SK-N-SH (cell line): ENCODE measurements around the gene INTS11. TPM values are rescaled to one million over a fixed set of nuclear protein-coding genes. Genes with fewer than 3 reads are reported as not detected.

Source experiments
- CTCF ChIA-PET: fragments of 300-600, 350-600 bp; formaldehyde crosslinking; extraction: SDS; loops from one replicate; lab custom pipeline; 2021; lab: Yijun Ruan, JAX
- POLR2A ChIA-PET: fragments of 350-600 bp; sonication (Branson Sonifier 250); formaldehyde crosslinking; extraction: SDS; loops from one replicate; lab custom pipeline; 2020; ENCODE audit warnings: antibody characterized with exemption, inconsistent platforms; lab: Yijun Ruan, JAX
- DNase-seq: peaks from one replicate; pipeline ENCODE4 v3.0.0; 2012
- H2AFZ ChIP-seq: fragments of 200-600 bp; sonication (generic); 2 replicates; pipeline ENCODE4 v1.8.1; 2016; ENCODE audit warnings: antibody characterized with exemption, mild to moderate bottlenecking, low read depth
- H3F3A ChIP-seq: fragments of 200-600 bp; sonication (generic); replicated peaks from 2 replicates; pipeline ENCODE3; 2016; ENCODE audit warnings: antibody characterized with exemption, mild to moderate bottlenecking; ENCODE audit not compliant: insufficient read depth
- H3K27ac ChIP-seq, 2 experiments: fragments of 200-500 bp in 1 of 2; fragments of 200-600 bp in 1 of 2; sonication (Bioruptor generic) in 1 of 2; sonication (generic), shearing (Covaris generic) in 1 of 2; 2 replicates each; pipeline versions ENCODE4 v1.5.1 to v1.6.1; 2014 to 2016; ENCODE audit warnings: low read depth in 2 of 2, inconsistent platforms in 1 of 2, low read length in 1 of 2, mild to moderate bottlenecking in 1 of 2, mixed read lengths in 1 of 2
- H3K27me3 ChIP-seq: fragments of 200-600 bp; sonication (generic), shearing (Covaris generic); 2 replicates; pipeline ENCODE4 v1.6.1; 2016; ENCODE audit warnings: mixed run types; ENCODE audit not compliant: insufficient read depth
- H3K36me3 ChIP-seq, 2 experiments: fragments of 200-500 bp in 1 of 2; fragments of 200-600 bp in 1 of 2; sonication (Bioruptor generic) in 1 of 2; sonication (generic) in 1 of 2; replicated peaks in 1 of 2; 2 replicates each; pipeline versions ENCODE3 to v1.5.1; 2014 to 2016; ENCODE audit warnings: low read length in 1 of 2, mild to moderate bottlenecking in 1 of 2; ENCODE audit not compliant: insufficient read depth in 2 of 2, control insufficient read depth in 1 of 2
- H3K4me1 ChIP-seq, 2 experiments: fragments of 200-500 bp in 1 of 2; fragments of 200-600 bp in 1 of 2; sonication (Bioruptor generic) in 1 of 2; sonication (generic), shearing (Covaris generic) in 1 of 2; 2 replicates each; pipeline versions ENCODE4 v1.5.1 to v1.6.1; 2014 to 2016; ENCODE audit warnings: low read depth in 1 of 2, low read length in 1 of 2, mixed run types in 1 of 2; ENCODE audit not compliant: insufficient read depth in 2 of 2, control insufficient read depth in 1 of 2
- H3K4me2 ChIP-seq: fragments of 200-600 bp; sonication (generic), shearing (Covaris generic); 2 replicates; pipeline ENCODE4 v1.6.1; 2017; ENCODE audit warnings: mixed run types
- H3K4me3 ChIP-seq, 2 experiments: fragments of 200-500 bp in 1 of 2; fragments of 200-600 bp in 1 of 2; sonication (Bioruptor generic) in 1 of 2; sonication (generic), shearing (Covaris generic) in 1 of 2; 2 replicates each; pipeline versions ENCODE4 v1.5.1 to v1.8.1; 2014 to 2016; ENCODE audit warnings: low read depth in 2 of 2, inconsistent platforms in 1 of 2, low read length in 1 of 2, mild to moderate bottlenecking in 1 of 2, mixed read lengths in 1 of 2, moderate library complexity in 1 of 2
- H3K79me2 ChIP-seq: fragments of 200-600 bp; sonication (generic); 2 replicates; pipeline ENCODE4 v1.8.1; 2017; ENCODE audit warnings: mild to moderate bottlenecking; ENCODE audit not compliant: insufficient read depth
- H3K9ac ChIP-seq: fragments of 200-600 bp; sonication (generic); 2 replicates; pipeline ENCODE4 v1.6.1; 2017; ENCODE audit warnings: mixed run types
- H3K9me2 ChIP-seq: fragments of 200-600 bp; sonication (generic); 2 replicates; pipeline ENCODE4 v1.6.1; 2017; ENCODE audit warnings: mixed run types
- H3K9me3 ChIP-seq: fragments of 200-600 bp; sonication (generic); 2 replicates; pipeline ENCODE4 v1.6.1; 2017; ENCODE audit warnings: mixed run types, mild to moderate bottlenecking, moderate library complexity
- H4K20me1 ChIP-seq: fragments of 200-600 bp; sonication (generic); 2 replicates; pipeline ENCODE4 v1.6.1; 2017; ENCODE audit warnings: mild to moderate bottlenecking, mixed run types; ENCODE audit not compliant: insufficient read depth
- NRF1 ChIP-seq: IDR thresholded peaks from 2 replicates; pipeline ENCODE4 v1.6.1; 2012; ENCODE audit warnings: low read depth, mild to moderate bottlenecking, low read length
- POLR2AphosphoS5 ChIP-seq: IDR thresholded peaks from 2 replicates; pipeline ENCODE4 v1.6.1; 2012; ENCODE audit warnings: low read depth, low read length
- REST ChIP-seq: IDR thresholded peaks from 2 replicates; pipeline ENCODE4 v1.6.1; 2012; ENCODE audit warnings: mild to moderate bottlenecking, low read depth, low read length, moderate library complexity
- TCF12 ChIP-seq: IDR thresholded peaks from 2 replicates; pipeline ENCODE4 v1.4.0; 2012
- USF1 ChIP-seq: IDR thresholded peaks from 2 replicates; pipeline ENCODE4 v1.4.0; 2012; ENCODE audit warnings: low read depth, borderline replicate concordance
- WGBS: methylation state at CpG from one replicate; pipeline ENCODE4 v1.1.6; 2017; ENCODE audit warnings: low lambda C conversion rate; 5-methylcytosine and 5-hydroxymethylcytosine counted together
- polyA plus RNA-seq, 3 experiments: library from polyadenylated mRNA; depleted of rRNA; stranded (reverse); fragments of >200 nt; gene quantifications; 2 replicates each; pipeline ENCODE4 v1.2.3, GENCODE V29; 2012
- TF ChIP-seq, protein P1 (sequence below): IDR thresholded peaks from 2 replicates; pipeline ENCODE4; 2012

INTS11 gene
- polyA plus RNA-seq, 1 of the 3 experiments (the other 2 are of a cell fraction): 137 TPM

DNA sequence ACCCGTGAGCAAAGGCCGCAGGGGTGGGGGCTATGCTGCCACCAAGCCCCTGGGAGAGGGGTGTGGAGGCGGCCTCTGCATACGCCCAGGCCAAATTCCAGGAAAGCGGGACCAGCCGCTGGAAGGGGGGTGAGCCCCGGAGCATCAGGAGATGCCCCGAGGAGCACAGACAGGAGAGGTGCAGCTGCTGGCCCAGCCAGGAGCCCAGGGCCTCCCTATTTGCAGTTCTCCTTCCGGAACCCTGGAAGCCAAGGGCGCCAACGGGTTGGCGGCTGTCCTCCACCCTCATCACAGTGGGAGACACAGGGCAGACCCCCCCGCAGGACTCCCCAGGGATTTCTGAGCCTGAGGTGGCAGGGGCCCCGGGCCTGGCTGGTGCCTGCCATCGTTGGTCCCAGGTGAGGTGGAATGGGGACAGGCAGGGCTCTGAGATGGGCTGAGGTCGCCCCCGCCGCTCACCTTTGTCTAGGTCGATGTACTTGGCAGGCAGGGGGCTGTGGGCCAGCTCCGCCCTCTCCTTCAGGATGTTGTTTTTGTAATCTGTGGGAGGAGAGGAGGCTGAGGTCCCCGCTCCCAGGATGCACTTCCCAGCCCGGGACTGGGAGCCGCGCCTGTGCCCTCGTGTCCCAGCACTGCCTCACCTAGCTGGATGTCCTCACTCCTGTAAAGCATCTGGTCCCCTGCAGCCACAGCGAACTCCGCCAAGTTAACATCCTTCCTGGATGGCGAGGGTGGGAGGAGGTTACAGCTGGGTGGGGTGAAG, 29.1 kb upstream of the INTS11 start:
- DNase-seq: no peak
- Histone ChIP-seq H3K4me1 (peaks cover 0 to 41% of the 10 kb centered on the region in 2 experiments; a peak in 1 of 4 replicates), H4K20me1 (no peaks in the 10 kb centered on the region), H3K9me2 (no peaks in the 10 kb centered on the region), H3K4me2 (no peak overlapping the region), H3F3A (peaks cover 5% of the 10 kb centered on the region), H3K36me3 (no peaks in the 10 kb centered on the region), H3K27ac (no peak overlapping the region), H3K9me3 (no peaks in the 10 kb centered on the region), H3K9ac (no peak overlapping the region), H3K27me3 (no peaks in the 10 kb centered on the region), H2AFZ (no peak overlapping the region), H3K79me2 (peaks cover 3% of the 10 kb centered on the region; the same call in 1 of the 2 replicates), H3K4me3 (no peak overlapping the region)
- TF ChIP-seq USF1 (no peak), REST (no peak)
- CTCF ChIA-PET: interaction anchor here (0.6 to 5.1 kb wide), 3 partner anchors 8 to 24 kb away, joined by 3 to 48 read pairs (median 10); no protein-coding TSS in a partner anchor
- 83% methylated on average over 5 of the region's 28 CpGs for WGBS
- POLR2A ChIA-PET: no interaction called here

DNA sequence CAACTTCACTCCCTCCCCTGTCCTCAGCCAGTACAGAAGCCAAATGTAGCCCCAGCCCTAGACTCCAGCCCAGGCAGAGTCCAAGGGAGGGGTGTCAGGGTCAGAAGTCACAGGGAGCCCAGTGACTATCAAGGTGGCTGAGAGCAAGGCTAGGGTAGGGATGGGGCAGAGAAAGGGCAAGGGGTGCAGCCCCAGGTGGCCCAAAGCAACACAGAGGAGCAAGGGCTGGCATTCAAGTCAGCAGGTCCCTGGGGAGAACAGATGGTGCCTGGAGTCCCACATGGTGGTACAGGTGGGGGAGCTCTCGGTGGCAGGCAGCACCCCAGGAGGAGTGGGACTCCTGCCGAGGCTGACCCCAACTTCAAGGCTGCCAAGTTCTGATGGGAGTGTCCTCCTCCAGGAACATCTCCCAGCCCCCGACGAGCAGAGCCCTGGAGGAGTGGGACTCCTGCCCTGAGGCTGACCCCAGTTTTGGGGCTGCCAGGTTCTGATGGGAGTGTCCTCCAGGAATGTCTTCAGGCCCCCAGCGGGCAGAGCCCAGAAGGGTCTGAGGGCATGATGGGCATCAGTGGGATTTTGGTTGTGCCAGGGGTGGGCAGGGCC, 28.4 kb upstream of the INTS11 start:
- 100% methylated on average over 1 of the region's 5 CpGs for WGBS
- H3K9ac ChIP-seq: no peak overlapping the region
- no peaks in the 10 kb centered on the region for H3K36me3 ChIP-seq
- peaks cover 5% of the 10 kb centered on the region for H3F3A ChIP-seq
- peaks cover 0 to 40% of the 10 kb centered on the region in 2 experiments; a peak in 1 of 4 replicates for H3K4me1 ChIP-seq
- no peak overlapping the region for H3K27ac ChIP-seq
- no peak for DNase-seq
- no peak for TF ChIP-seq NRF1
- no peak for TF ChIP-seq USF1
- TF ChIP-seq, protein P1, sequence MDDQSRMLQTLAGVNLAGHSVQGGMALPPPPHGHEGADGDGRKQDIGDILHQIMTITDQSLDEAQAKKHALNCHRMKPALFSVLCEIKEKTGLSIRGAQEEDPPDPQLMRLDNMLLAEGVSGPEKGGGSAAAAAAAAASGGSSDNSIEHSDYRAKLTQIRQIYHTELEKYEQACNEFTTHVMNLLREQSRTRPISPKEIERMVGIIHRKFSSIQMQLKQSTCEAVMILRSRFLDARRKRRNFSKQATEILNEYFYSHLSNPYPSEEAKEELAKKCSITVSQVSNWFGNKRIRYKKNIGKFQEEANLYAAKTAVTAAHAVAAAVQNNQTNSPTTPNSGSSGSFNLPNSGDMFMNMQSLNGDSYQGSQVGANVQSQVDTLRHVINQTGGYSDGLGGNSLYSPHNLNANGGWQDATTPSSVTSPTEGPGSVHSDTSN: peak; percentile 14; the same call in 1 of the 2 replicates
- TF ChIP-seq POLR2AphosphoS5: peak; percentile 34; the same call in 1 of the 2 replicates
- TF ChIP-seq TCF12: no peak
- no peak overlapping the region for H3K4me2 ChIP-seq
- H3K9me3 ChIP-seq: no peaks in the 10 kb centered on the region
- peaks cover 2% of the 10 kb centered on the region; the same call in 1 of the 2 replicates for H4K20me1 ChIP-seq
- no peaks in the 10 kb centered on the region for H3K27me3 ChIP-seq
- peaks cover 10% of the 10 kb centered on the region for H3K79me2 ChIP-seq
- no peaks in the 10 kb centered on the region for H3K9me2 ChIP-seq
- POLR2A ChIA-PET: interaction anchor here (0.6 kb wide), 1 partner anchor 23 kb away, joined by 3 read pairs; no protein-coding TSS in a partner anchor
- H3K4me3 ChIP-seq: no peak overlapping the region
- H2AFZ ChIP-seq: no peak overlapping the region
- CTCF ChIA-PET: interaction anchor here (1.7 to 5.1 kb wide), 2 partner anchors 19 to 22 kb away, joined by 8 to 48 read pairs; partner anchors contain the start of gene AURKAIP1
